ENCODE measurements around the gene TRDN.

GRCh38 chr6:123527406-123527805 is 109.3 kb downstream of the TRDN start:
- TF ChIP-seq, protein P1, sequence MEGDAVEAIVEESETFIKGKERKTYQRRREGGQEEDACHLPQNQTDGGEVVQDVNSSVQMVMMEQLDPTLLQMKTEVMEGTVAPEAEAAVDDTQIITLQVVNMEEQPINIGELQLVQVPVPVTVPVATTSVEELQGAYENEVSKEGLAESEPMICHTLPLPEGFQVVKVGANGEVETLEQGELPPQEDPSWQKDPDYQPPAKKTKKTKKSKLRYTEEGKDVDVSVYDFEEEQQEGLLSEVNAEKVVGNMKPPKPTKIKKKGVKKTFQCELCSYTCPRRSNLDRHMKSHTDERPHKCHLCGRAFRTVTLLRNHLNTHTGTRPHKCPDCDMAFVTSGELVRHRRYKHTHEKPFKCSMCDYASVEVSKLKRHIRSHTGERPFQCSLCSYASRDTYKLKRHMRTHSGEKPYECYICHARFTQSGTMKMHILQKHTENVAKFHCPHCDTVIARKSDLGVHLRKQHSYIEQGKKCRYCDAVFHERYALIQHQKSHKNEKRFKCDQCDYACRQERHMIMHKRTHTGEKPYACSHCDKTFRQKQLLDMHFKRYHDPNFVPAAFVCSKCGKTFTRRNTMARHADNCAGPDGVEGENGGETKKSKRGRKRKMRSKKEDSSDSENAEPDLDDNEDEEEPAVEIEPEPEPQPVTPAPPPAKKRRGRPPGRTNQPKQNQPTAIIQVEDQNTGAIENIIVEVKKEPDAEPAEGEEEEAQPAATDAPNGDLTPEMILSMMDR (IDR thresholded peaks at IDR 0.05): no peak
- TF ChIP-seq POLR2A (IDR thresholded peaks at IDR 0.05): no peak
